Right lobe of liver (tissue), 4 donors: Measurements from ENCODE around the gene APOL5.

Source experiments
- POLR2A ChIP-seq: fragments of 450-650 bp; IDR thresholded peaks from one replicate; pipeline ENCODE4 v1.6.1; 2017; ENCODE audit warnings: antibody characterized with exemption, mild to moderate bottlenecking
- TF ChIP-seq, protein P1 (sequence below), 4 donors: fragments of 200-600 bp in 3 of 4; fragments of 450-650 bp in 1 of 4; IDR thresholded peaks; one replicate each; pipeline versions ENCODE4 v1.5.1 to v1.8.0; 2016 to 2022; ENCODE audit warnings: antibody characterized with exemption in 4 of 4, mild to moderate bottlenecking in 2 of 4
- donor health status: DM: no; HTN: no; CAD: no.
- donor health status: DM: no; HTN: no; CAD: no.
- donor health status: DM: no; HTN: yes; CAD: no.

DNA sequence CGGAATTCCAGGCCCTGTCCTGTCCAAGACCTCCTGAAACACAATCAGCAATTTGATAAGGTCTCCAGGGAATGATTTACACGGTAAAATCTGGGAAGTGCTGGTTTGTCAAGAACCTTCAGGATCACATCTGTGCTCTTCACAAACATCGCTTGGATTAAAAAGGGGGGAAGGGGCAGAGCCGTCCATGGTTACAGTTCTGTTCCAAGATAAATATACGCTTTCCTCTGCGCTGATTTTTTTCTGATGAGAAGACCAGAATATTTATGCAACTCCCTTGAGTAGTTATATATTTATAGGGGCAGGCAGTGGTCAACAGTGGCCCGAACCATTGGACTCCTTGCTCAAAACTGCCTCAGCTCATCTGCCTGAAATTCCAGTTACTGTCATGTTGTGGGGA, 9.2 kb upstream of the APOL5 start:
- TF ChIP-seq, protein P1, sequence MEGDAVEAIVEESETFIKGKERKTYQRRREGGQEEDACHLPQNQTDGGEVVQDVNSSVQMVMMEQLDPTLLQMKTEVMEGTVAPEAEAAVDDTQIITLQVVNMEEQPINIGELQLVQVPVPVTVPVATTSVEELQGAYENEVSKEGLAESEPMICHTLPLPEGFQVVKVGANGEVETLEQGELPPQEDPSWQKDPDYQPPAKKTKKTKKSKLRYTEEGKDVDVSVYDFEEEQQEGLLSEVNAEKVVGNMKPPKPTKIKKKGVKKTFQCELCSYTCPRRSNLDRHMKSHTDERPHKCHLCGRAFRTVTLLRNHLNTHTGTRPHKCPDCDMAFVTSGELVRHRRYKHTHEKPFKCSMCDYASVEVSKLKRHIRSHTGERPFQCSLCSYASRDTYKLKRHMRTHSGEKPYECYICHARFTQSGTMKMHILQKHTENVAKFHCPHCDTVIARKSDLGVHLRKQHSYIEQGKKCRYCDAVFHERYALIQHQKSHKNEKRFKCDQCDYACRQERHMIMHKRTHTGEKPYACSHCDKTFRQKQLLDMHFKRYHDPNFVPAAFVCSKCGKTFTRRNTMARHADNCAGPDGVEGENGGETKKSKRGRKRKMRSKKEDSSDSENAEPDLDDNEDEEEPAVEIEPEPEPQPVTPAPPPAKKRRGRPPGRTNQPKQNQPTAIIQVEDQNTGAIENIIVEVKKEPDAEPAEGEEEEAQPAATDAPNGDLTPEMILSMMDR (IDR thresholded peaks at IDR 0.05), result no peak
- TF ChIP-seq POLR2A, result no peak
